Neural progenitor cell (in vitro differentiated cells): ENCODE measurements around the gene TIAL1. TPM values are rescaled to one million over a fixed set of nuclear protein-coding genes. Genes with fewer than 3 reads are reported as not detected.

Experiments
- DNase-seq: peaks from one replicate; pipeline ENCODE4 v3.0.0-alpha.2; 2016; ENCODE audit warnings: low spot score
- H2AFZ ChIP-seq: fragments of 200-600 bp; sonication (generic); replicated peaks from 2 replicates; pipeline ENCODE4 v1.6.1; 2016; ENCODE audit warnings: antibody characterized with exemption
- H3F3A ChIP-seq: fragments of 200-600 bp; sonication (generic); 2 replicates; pipeline ENCODE4 v1.6.1; 2016; ENCODE audit warnings: antibody characterized with exemption, low read depth
- H3K27ac ChIP-seq: fragments of 200-600 bp; sonication (generic); 2 replicates; pipeline ENCODE4 v1.5.1; 2016; ENCODE audit warnings: mild to moderate bottlenecking
- H3K27me3 ChIP-seq: fragments of 200-600 bp; sonication (generic); 2 replicates; pipeline ENCODE4 v1.6.1; 2016; ENCODE audit warnings: mild to moderate bottlenecking, moderate library complexity
- H3K36me3 ChIP-seq: fragments of 200-600 bp; sonication (generic); 2 replicates; pipeline ENCODE4 v1.5.1; 2016
- H3K4me1 ChIP-seq: fragments of 200-600 bp; sonication (generic); 2 replicates; pipeline ENCODE4 v1.6.1; 2016; ENCODE audit warnings: mixed run types
- H3K4me2 ChIP-seq: fragments of 200-600 bp; sonication (generic); 2 replicates; pipeline ENCODE4 v1.6.1; 2016
- H3K4me3 ChIP-seq: fragments of 200-600 bp; sonication (generic); 2 replicates; pipeline ENCODE4 v1.5.1; 2016
- H3K79me2 ChIP-seq: fragments of 200-600 bp; sonication (generic); 2 replicates; pipeline ENCODE4 v1.6.1; 2016; ENCODE audit warnings: low read depth
- H3K9ac ChIP-seq: fragments of 200-600 bp; sonication (generic); 2 replicates; pipeline ENCODE4 v1.6.1; 2016
- H3K9me3 ChIP-seq: fragments of 200-600 bp; sonication (generic); 2 replicates; pipeline ENCODE4 v1.5.1; 2016; ENCODE audit warnings: low read depth
- H4K20me1 ChIP-seq: fragments of 200-600 bp; sonication (generic); 2 replicates; pipeline ENCODE4 v1.6.1; 2016; ENCODE audit warnings: low read depth
- H3K27ac Mint-ChIP-seq: 3 replicates; pipeline ENCODE4 v1.8.0; 2021; ENCODE audit warnings: mixed read lengths
- H3K27me3 Mint-ChIP-seq: 2 replicates; pipeline ENCODE4 v1.8.0; 2022; ENCODE audit warnings: low read depth, mild to moderate bottlenecking, inconsistent platforms, moderate library complexity, mixed read lengths; ENCODE audit not compliant: insufficient read depth
- H3K36me3 Mint-ChIP-seq: 3 replicates; pipeline ENCODE4 v1.8.0; 2021; ENCODE audit warnings: mixed read lengths
- H3K4me1 Mint-ChIP-seq: 3 replicates; pipeline ENCODE4 v1.8.0; 2021; ENCODE audit warnings: mixed read lengths
- H3K4me3 Mint-ChIP-seq: 3 replicates; pipeline ENCODE4 v1.8.0; 2021; ENCODE audit warnings: mild to moderate bottlenecking, moderate library complexity, mixed read lengths
- H3K9me3 Mint-ChIP-seq: 3 replicates; pipeline ENCODE4 v1.8.0; 2020; ENCODE audit warnings: mixed read lengths
- CTCF ChIP-seq: fragments of 200-600 bp; sonication (generic); IDR thresholded peaks from 2 replicates; pipeline ENCODE4 v1.5.1; 2017; ENCODE audit warnings: antibody characterized with exemption, mild to moderate bottlenecking
- EZH2 ChIP-seq: fragments of 200-600 bp; sonication (generic); IDR thresholded peaks from 2 replicates; pipeline ENCODE4 v1.6.1; 2017; ENCODE audit warnings: antibody characterized with exemption, mild to moderate bottlenecking, moderate library complexity
- EZH2phosphoT487 ChIP-seq: fragments of 200-600 bp; sonication (generic); IDR thresholded peaks from 2 replicates; pipeline ENCODE4 v1.6.1; 2017; ENCODE audit warnings: antibody characterized with exemption
- total RNA-seq: library from RNA; depleted of rRNA; stranded (reverse); fragments of >200 nt; gene quantifications from 2 replicates; pipeline ENCODE4 v1.2.3, GENCODE V29; 2015; ENCODE audit warnings: low replicate concordance

The TIAL1 gene
- total RNA-seq, 1 donor from 2014 or later: 166 TPM

GRCh38 chr10:119526621-119527592 lies 69.9 kb downstream of the TIAL1 start:
- Histone ChIP-seq H3K27ac (no peak overlapping the region), H3K9me3 (no peaks in the 10 kb centered on the region), H3K4me1 (no peaks in the 10 kb centered on the region), H2AFZ (no peak overlapping the region), H3F3A (no peaks in the 10 kb centered on the region), H3K36me3 (no peaks in the 10 kb centered on the region), H3K4me2 (no peak overlapping the region), H3K9ac (no peak overlapping the region), H3K27me3 (no peaks in the 10 kb centered on the region), H3K4me3 (no peak overlapping the region), H3K79me2 (no peaks in the 10 kb centered on the region), H4K20me1 (no peaks in the 10 kb centered on the region)
- DNase-seq: no peak
- Mint-ChIP-seq H3K4me3 (no peak overlapping the region), H3K27me3 (peaks cover 12% of the 10 kb centered on the region), H3K9me3 (no peaks in the 10 kb centered on the region), H3K4me1 (peaks cover 5% of the 10 kb centered on the region), H3K36me3 (no peaks in the 10 kb centered on the region), H3K27ac (peak overlapping the region; percentile 46)
- no peak for TF ChIP-seq EZH2phosphoT487
- no peak for TF ChIP-seq EZH2
- TF ChIP-seq CTCF: peak; percentile 39

- DNase-seq: no peak
- Histone ChIP-seq H3K4me3 (no peak overlapping the region), H3K27me3 (no peaks in the 10 kb centered on the region), H3K4me1 (no peaks in the 10 kb centered on the region), H3K27ac (no peak overlapping the region), H3K4me2 (no peak overlapping the region), H2AFZ (no peak overlapping the region), H3F3A (no peaks in the 10 kb centered on the region), H3K79me2 (no peaks in the 10 kb centered on the region), H3K36me3 (no peaks in the 10 kb centered on the region), H4K20me1 (no peaks in the 10 kb centered on the region), H3K9ac (no peak overlapping the region), H3K9me3 (no peaks in the 10 kb centered on the region)
- Mint-ChIP-seq H3K4me1 (peaks cover 6% of the 10 kb centered on the region), H3K27ac (no peak overlapping the region), H3K4me3 (no peak overlapping the region), H3K27me3 (peaks cover 17% of the 10 kb centered on the region), H3K36me3 (no peaks in the 10 kb centered on the region), H3K9me3 (no peaks in the 10 kb centered on the region)
- TF ChIP-seq CTCF: no peak
- no peak for TF ChIP-seq EZH2phosphoT487
- no peak for TF ChIP-seq EZH2
These were observed 70.6 kb downstream of the TIAL1 start for GRCh38 chr10:119526149-119526548.

DNA sequence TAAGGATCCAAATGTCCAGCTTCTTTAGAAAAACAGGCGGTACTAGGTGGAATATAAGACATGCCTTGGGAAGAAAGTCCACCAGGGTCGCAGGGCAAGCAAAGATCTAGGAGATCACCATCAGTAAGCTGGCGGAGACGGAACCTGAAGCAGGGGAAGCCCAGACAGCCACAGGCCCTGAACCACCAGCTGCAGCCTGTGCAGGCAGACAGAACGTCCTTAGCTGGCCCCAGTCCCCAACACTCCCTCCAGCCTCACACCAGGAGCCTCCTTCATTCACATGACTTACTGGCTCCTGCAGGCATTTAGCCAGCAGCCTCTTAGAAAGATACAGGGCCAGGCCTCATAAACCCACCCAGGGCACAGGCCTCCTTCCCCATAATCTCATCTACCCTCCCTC lies 71.6 kb downstream of the TIAL1 start:
- Histone ChIP-seq H2AFZ (no peak overlapping the region), H3K79me2 (no peaks in the 10 kb centered on the region), H3K27me3 (no peaks in the 10 kb centered on the region), H3K4me1 (peaks cover 3% of the 10 kb centered on the region), H3K4me2 (no peak overlapping the region), H3K9me3 (no peaks in the 10 kb centered on the region), H4K20me1 (no peaks in the 10 kb centered on the region), H3K4me3 (no peak overlapping the region), H3K9ac (no peak overlapping the region), H3K27ac (no peak overlapping the region), H3K36me3 (no peaks in the 10 kb centered on the region), H3F3A (no peaks in the 10 kb centered on the region)
- H3K27ac Mint-ChIP-seq: no peak overlapping the region
- H3K36me3 Mint-ChIP-seq: no peaks in the 10 kb centered on the region
- peaks cover 17% of the 10 kb centered on the region for H3K27me3 Mint-ChIP-seq
- H3K4me1 Mint-ChIP-seq: peaks cover 3% of the 10 kb centered on the region
- H3K9me3 Mint-ChIP-seq: no peaks in the 10 kb centered on the region
- TF ChIP-seq EZH2 (no peak), CTCF (no peak), EZH2phosphoT487 (no peak)
- DNase-seq: no peak
- H3K4me3 Mint-ChIP-seq: no peak overlapping the region
